ENCODE measurements around the gene GAMT. TPM values are rescaled to one million over a fixed set of nuclear protein-coding genes. Genes with fewer than 3 reads are reported as not detected.

The GAMT gene
- total RNA-seq, result 30.9 TPM in 2 replicates

- intact Hi-C loops (cut with micrococcal nuclease), result no loop called here
These were observed at the start of gene GAMT for GRCh38 chr19:1401138-1401888. TSS of gene GAMT (minus strand) at chr19:1401542. CDS start at chr19:1401476, 66 bp downstream.

- intact Hi-C loops (cut with micrococcal nuclease), result no loop called here
These were observed 48.4 kb upstream of the GAMT start, which contains the start of gene APC2 for GRCh38 chr19:1449467-1450442. TSS of gene APC2 (plus strand) at chr19:1450121. CDS start at chr19:1453002, 2,881 bp downstream.

GRCh38 chr19:1447944-1448343 lies 46.6 kb upstream of the GAMT start:
- intact Hi-C loops (cut with micrococcal nuclease), result no loop called here

GRCh38 chr19:1447504-1447903 lies 46.2 kb upstream of the GAMT start:
- intact Hi-C loops (cut with micrococcal nuclease), result no loop called here

GRCh38 chr19:1446713-1447481 lies 45.6 kb upstream of the GAMT start:
- intact Hi-C loops (cut with micrococcal nuclease), result no loop called here

- intact Hi-C loops (cut with micrococcal nuclease), result loop anchor here (1.0 kb wide), 1 partner anchor 44 kb away; the partner anchor contains the start of gene PCSK4
These were observed 44.8 kb upstream of the GAMT start for GRCh38 chr19:1445932-1446712.

GRCh38 chr19:1445185-1445931 lies 44.0 kb upstream of the GAMT start:
- intact Hi-C loops (cut with micrococcal nuclease), result loop anchor here (1.0 kb wide), 1 partner anchor 45 kb away; the partner anchor contains the start of gene PCSK4

- intact Hi-C loops (cut with micrococcal nuclease), result no loop called here
These were observed 40.5 kb upstream of the GAMT start for GRCh38 chr19:1441677-1442438.

GRCh38 chr19:1441022-1441426 lies 39.7 kb upstream of the GAMT start:
- intact Hi-C loops (cut with micrococcal nuclease), result no loop called here

- intact Hi-C loops (cut with micrococcal nuclease), result no loop called here
These were observed 39.1 kb upstream of the GAMT start for GRCh38 chr19:1440418-1440801.

- intact Hi-C loops (cut with micrococcal nuclease), result loop anchor here (2.0 kb wide), 5 partner anchors 31 to 161 kb away; partner anchors contain the start of genes ADAMTSL5, DAZAP1 and NDUFS7
These were observed 38.4 kb upstream of the GAMT start for GRCh38 chr19:1439525-1440417.

- intact Hi-C loops (cut with micrococcal nuclease), result loop anchor here (2.0 kb wide), 5 partner anchors 32 to 160 kb away; partner anchors contain the start of genes ADAMTSL5, DAZAP1 and NDUFS7
These were observed 37.6 kb upstream of the GAMT start for GRCh38 chr19:1438933-1439354.

GRCh38 chr19:1438035-1438932 lies 36.9 kb upstream of the GAMT start, which contains the start of gene RPS15:
TSS of gene RPS15 (plus strand) at chr19:1438396. CDS start at chr19:1438426, 30 bp downstream.
- intact Hi-C loops (cut with micrococcal nuclease), result loop anchor here (2.0 kb wide), 5 partner anchors 31 to 159 kb away; partner anchors contain the start of genes ADAMTSL5, DAZAP1 and NDUFS7

GRCh38 chr19:1437609-1438008 lies 36.3 kb upstream of the GAMT start:
- intact Hi-C loops (cut with micrococcal nuclease), result loop anchor here (2.0 kb wide), 5 partner anchors 31 to 159 kb away; partner anchors contain the start of genes ADAMTSL5, DAZAP1 and NDUFS7

- intact Hi-C loops (cut with micrococcal nuclease), result no loop called here
These were observed 34.1 kb upstream of the GAMT start for GRCh38 chr19:1435378-1435989.

GRCh38 chr19:1434577-1435060 lies 33.3 kb upstream of the GAMT start:
- intact Hi-C loops (cut with micrococcal nuclease), result no loop called here
